Measurements from ENCODE around the gene OSGEP. TPM values are rescaled to one million over a fixed set of nuclear protein-coding genes. Genes with fewer than 3 reads are reported as not detected.

Gene OSGEP
- total RNA-seq, 2 donors from 2014 or later = 44.3 to 50.7 TPM

DNA sequence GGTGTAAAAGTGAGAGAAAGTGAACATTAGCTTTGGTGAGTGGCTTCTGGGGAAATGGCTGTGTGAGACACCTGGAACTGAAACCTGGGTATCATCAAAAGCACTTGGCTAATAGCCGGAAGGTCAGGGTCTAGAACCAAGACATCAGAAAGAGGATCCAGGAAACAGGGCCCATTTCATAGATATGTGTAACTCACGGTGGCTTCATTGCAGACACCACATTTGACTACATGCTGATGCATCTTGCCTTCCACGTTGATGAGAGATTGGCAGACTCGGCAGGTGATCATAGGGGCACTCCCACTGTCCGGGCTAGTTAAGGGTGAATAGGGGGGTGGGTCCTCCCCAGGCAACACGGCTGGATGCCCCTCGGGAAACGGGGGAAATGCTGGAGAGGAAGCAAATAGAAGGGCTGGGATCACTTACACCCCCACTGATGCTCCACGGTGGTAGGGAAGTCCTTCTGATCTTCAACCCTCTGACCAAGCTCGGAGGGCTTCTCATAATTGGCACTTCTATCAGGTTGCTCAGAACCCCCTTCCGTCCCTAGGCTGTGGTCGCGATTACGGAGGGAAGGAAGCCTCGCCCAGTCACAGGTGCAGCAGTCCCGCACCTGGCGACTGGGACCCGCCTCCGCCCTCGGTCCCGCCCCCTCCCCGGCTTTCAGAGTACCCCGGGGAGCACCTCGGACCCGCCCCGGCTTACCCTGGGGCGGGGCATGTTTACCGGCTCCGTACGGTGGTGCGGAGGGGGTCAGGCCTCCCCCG, 6.0 kb upstream of the OSGEP start:
- no peaks in the 10 kb centered on the region for H3K9me3 ChIP-seq (ENCODE audit: control insufficient read depth, low read length)
- Mint-ChIP-seq H3K9me3 (peaks cover 3% of the 10 kb centered on the region), H3K36me3 (ENCODE audit: low read depth) (peaks cover 20% of the 10 kb centered on the region), H3K4me1 (peaks cover 11% of the 10 kb centered on the region), H3K4me3 (peak overlapping the region; percentile 73), H3K27me3 (ENCODE audit: insufficient read depth) (peaks cover 2% of the 10 kb centered on the region), H3K27ac (peak overlapping the region; percentile 85)
- peak overlapping the region; percentile 92 for H3K4me3 ChIP-seq (ENCODE audit: low read length)
- peak; percentile 80 for DNase-seq
- WGBS, 2 experiments (ENCODE audit: insufficient coverage in 1 of 2, insufficient read length in 1 of 2) = 7 to 9% methylated on average over 16 to 32 of the region's 32 CpGs
- peaks cover 6% of the 10 kb centered on the region for H3K4me1 ChIP-seq (ENCODE audit: control insufficient read depth, insufficient read depth, low read length)
- peak overlapping the region; percentile 54 for H3K9ac ChIP-seq (ENCODE audit: extremely low read depth, low read length, poor library complexity, severe bottlenecking)
- H3K36me3 ChIP-seq (ENCODE audit: control insufficient read depth, insufficient read depth, low read length) = peaks cover 43% of the 10 kb centered on the region
- TF ChIP-seq, protein P1, sequence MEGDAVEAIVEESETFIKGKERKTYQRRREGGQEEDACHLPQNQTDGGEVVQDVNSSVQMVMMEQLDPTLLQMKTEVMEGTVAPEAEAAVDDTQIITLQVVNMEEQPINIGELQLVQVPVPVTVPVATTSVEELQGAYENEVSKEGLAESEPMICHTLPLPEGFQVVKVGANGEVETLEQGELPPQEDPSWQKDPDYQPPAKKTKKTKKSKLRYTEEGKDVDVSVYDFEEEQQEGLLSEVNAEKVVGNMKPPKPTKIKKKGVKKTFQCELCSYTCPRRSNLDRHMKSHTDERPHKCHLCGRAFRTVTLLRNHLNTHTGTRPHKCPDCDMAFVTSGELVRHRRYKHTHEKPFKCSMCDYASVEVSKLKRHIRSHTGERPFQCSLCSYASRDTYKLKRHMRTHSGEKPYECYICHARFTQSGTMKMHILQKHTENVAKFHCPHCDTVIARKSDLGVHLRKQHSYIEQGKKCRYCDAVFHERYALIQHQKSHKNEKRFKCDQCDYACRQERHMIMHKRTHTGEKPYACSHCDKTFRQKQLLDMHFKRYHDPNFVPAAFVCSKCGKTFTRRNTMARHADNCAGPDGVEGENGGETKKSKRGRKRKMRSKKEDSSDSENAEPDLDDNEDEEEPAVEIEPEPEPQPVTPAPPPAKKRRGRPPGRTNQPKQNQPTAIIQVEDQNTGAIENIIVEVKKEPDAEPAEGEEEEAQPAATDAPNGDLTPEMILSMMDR (conservative IDR thresholded peaks at IDR 0.05) = no peak
- H3K27ac ChIP-seq (ENCODE audit: low read depth, low read length) = peak overlapping the region; percentile 78
- H3K27me3 ChIP-seq (ENCODE audit: control insufficient read depth, insufficient read depth, low read length, poor library complexity, severe bottlenecking) = no peaks in the 10 kb centered on the region

DNA sequence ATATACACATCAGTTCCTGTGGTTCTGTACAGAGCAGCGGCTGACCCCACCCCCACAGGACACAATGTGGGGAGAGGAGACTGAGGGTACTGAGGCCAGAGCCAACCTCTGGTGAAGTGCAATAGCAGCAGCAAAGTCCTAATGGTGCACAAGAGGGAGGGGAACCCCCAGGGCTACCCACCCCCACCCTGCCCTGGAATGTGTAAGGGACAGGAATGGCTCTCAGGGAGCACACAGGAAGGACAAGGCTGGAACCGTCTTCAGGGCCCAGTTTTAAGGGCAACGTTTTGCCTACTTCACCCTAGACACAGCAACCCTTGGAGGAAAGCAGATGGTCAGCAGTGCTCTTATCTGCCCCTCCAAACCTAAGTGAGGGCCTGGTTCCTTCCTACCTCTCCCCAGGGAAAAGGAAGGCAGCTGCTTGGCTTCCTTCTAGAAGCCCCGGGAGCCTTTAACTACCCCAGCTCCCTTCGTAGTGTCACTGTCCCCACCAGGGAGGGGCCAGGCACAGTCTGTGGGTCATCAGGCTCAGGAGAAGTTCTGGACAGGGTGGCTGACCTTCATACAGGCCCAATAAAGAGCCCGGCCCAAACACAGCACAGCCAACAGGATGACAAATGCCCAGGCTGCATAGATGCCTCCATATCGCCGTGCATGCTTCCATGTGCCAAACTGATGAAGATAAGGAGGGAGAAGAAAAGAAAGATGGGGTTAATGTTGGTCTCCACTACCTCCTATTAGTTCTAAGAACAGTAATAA, 3.6 kb upstream of the OSGEP start:
- 94 to 96% methylated on average over 4 to 8 of the region's 8 CpGs for WGBS, 2 experiments (ENCODE audit: insufficient coverage in 1 of 2, insufficient read length in 1 of 2)
- H3K4me3 ChIP-seq (ENCODE audit: low read length) = no peak overlapping the region
- H3K36me3 ChIP-seq (ENCODE audit: control insufficient read depth, insufficient read depth, low read length) = peaks cover 43% of the 10 kb centered on the region
- no peak overlapping the region for H3K27ac ChIP-seq (ENCODE audit: low read depth, low read length)
- peak; percentile 55 for DNase-seq
- H3K9ac ChIP-seq (ENCODE audit: extremely low read depth, low read length, poor library complexity, severe bottlenecking) = no peak overlapping the region
- H3K4me1 Mint-ChIP-seq = peaks cover 11% of the 10 kb centered on the region
- H3K27me3 Mint-ChIP-seq (ENCODE audit: insufficient read depth) = no peaks in the 10 kb centered on the region
- H3K27ac Mint-ChIP-seq = peak overlapping the region; percentile 70
- no peaks in the 10 kb centered on the region for H3K9me3 ChIP-seq (ENCODE audit: control insufficient read depth, low read length)
- H3K36me3 Mint-ChIP-seq (ENCODE audit: low read depth) = peaks cover 20% of the 10 kb centered on the region
- peaks cover 3% of the 10 kb centered on the region for H3K9me3 Mint-ChIP-seq
- H3K4me1 ChIP-seq (ENCODE audit: control insufficient read depth, insufficient read depth, low read length) = peaks cover 6% of the 10 kb centered on the region
- H3K27me3 ChIP-seq (ENCODE audit: control insufficient read depth, insufficient read depth, low read length, poor library complexity, severe bottlenecking) = no peaks in the 10 kb centered on the region
- no peak overlapping the region for H3K4me3 Mint-ChIP-seq
- TF ChIP-seq, protein P1 (conservative IDR thresholded peaks at IDR 0.05) = no peak

DNA sequence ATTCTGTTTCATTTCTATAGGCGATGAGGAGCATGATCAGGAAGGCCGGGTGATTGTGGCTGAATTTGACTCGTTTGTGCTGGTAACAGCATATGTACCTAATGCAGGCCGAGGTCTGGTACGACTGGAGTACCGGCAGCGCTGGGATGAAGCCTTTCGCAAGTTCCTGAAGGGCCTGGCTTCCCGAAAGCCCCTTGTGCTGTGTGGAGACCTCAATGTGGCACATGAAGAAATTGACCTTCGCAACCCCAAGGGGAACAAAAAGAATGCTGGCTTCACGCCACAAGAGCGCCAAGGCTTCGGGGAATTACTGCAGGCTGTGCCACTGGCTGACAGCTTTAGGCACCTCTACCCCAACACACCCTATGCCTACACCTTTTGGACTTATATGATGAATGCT, 2.4 kb upstream of the OSGEP start:
- peaks cover 28% of the 10 kb centered on the region for H3K36me3 Mint-ChIP-seq (ENCODE audit: low read depth)
- H3K36me3 ChIP-seq (ENCODE audit: control insufficient read depth, insufficient read depth, low read length) = peaks cover 54% of the 10 kb centered on the region
- TF ChIP-seq, protein P1 (conservative IDR thresholded peaks at IDR 0.05) = no peak
- H3K27ac ChIP-seq (ENCODE audit: low read depth, low read length) = peak overlapping the region; percentile 0
- no peak overlapping the region for H3K27ac Mint-ChIP-seq
- H3K27me3 Mint-ChIP-seq (ENCODE audit: insufficient read depth) = no peaks in the 10 kb centered on the region
- H3K4me3 Mint-ChIP-seq = no peak overlapping the region
- no peaks in the 10 kb centered on the region for H3K9me3 ChIP-seq (ENCODE audit: control insufficient read depth, low read length)
- DNase-seq = no peak
- WGBS, 2 experiments (ENCODE audit: insufficient coverage in 1 of 2, insufficient read length in 1 of 2) = 95 to 96% methylated on average over 10 to 13 of the region's 13 CpGs
- peak overlapping the region; percentile 96 for H3K4me3 ChIP-seq (ENCODE audit: low read length)
- H3K4me1 ChIP-seq (ENCODE audit: control insufficient read depth, insufficient read depth, low read length) = peaks cover 6% of the 10 kb centered on the region
- no peak overlapping the region for H3K9ac ChIP-seq (ENCODE audit: extremely low read depth, low read length, poor library complexity, severe bottlenecking)
- H3K27me3 ChIP-seq (ENCODE audit: control insufficient read depth, insufficient read depth, low read length, poor library complexity, severe bottlenecking) = no peaks in the 10 kb centered on the region
- peaks cover 3% of the 10 kb centered on the region for H3K9me3 Mint-ChIP-seq
- H3K4me1 Mint-ChIP-seq = peaks cover 11% of the 10 kb centered on the region
